IMR-90 (cell line): Measurements from ENCODE around the gene GNAI2. TPM values are rescaled to one million over a fixed set of nuclear protein-coding genes. Genes with fewer than 3 reads are reported as not detected.

Experiments used
- ATAC-seq: fragments of 200-7000 bp; cut with Tn5 transposase; 2 replicates; pipeline ENCODE4 v1.9.1; 2020; ENCODE audit warnings: low read depth, mild to moderate bottlenecking, moderate library complexity
- BruUV-seq: library from RNA; stranded (reverse); fragments of 400-500 nt; replicated peaks from 2 replicates; lab custom pipeline; 2021; lab: Mats Ljungman, UMichigan
- CTCF ChIA-PET: fragments of 300-600 bp; formaldehyde crosslinking; extraction: SDS; loops from one replicate; lab custom pipeline; 2021; ENCODE audit warnings: antibody characterized with exemption; lab: Yijun Ruan, JAX
- POLR2A ChIA-PET: fragments of 300-600 bp; sonication (Branson Sonifier 250); formaldehyde crosslinking; loops from one replicate; lab custom pipeline; 2022; ENCODE audit warnings: antibody characterized with exemption; ENCODE audit not compliant: unreplicated experiment; lab: Charles Lee
- DNase-seq: peaks from one replicate; pipeline ENCODE4 v3.0.0; 2013
- H2AFZ ChIP-seq: replicated peaks from 2 replicates; pipeline ENCODE3; 2013; ENCODE audit warnings: low read length, mild to moderate bottlenecking; ENCODE audit not compliant: poor library complexity
- H2AK5ac ChIP-seq: 2 replicates; pipeline ENCODE4 v1.6.1; 2013; ENCODE audit warnings: low read depth, low read length, inconsistent platforms
- H2AK9ac ChIP-seq: replicated peaks from 2 replicates; pipeline ENCODE3; 2013; ENCODE audit warnings: mild to moderate bottlenecking, low read depth, low read length, moderate library complexity; ENCODE audit not compliant: poor library complexity
- H2BK120ac ChIP-seq: 2 replicates; pipeline ENCODE4 v1.6.1; 2013; ENCODE audit warnings: low read depth, low read length, inconsistent platforms
- H2BK15ac ChIP-seq: 3 replicates; pipeline ENCODE4 v1.6.1; 2013; ENCODE audit warnings: low read depth, low read length, inconsistent platforms
- H2BK20ac ChIP-seq: 2 replicates; pipeline ENCODE4 v1.6.1; 2013; ENCODE audit warnings: low read depth, mild to moderate bottlenecking, inconsistent platforms, low read length, moderate library complexity
- H2BK5ac ChIP-seq: 2 replicates; pipeline ENCODE4 v1.6.1; 2013; ENCODE audit warnings: mild to moderate bottlenecking, low read depth, low read length, inconsistent platforms; ENCODE audit not compliant: poor library complexity, severe bottlenecking
- H3K14ac ChIP-seq: replicated peaks from 2 replicates; pipeline ENCODE4 v1.6.1; 2013; ENCODE audit warnings: low read depth, low read length, inconsistent platforms
- H3K18ac ChIP-seq: 2 replicates; pipeline ENCODE4 v1.6.1; 2013; ENCODE audit warnings: low read depth, low read length, control low read depth
- H3K23ac ChIP-seq: 2 replicates; pipeline ENCODE4 v1.6.1; 2013; ENCODE audit warnings: low read depth, low read length, inconsistent platforms
- H3K27ac ChIP-seq: 2 replicates; pipeline ENCODE4 v1.5.1; 2013; ENCODE audit warnings: mild to moderate bottlenecking, control low read depth, low read length; ENCODE audit not compliant: insufficient read depth
- H3K27me3 ChIP-seq: 2 replicates; pipeline ENCODE4 v1.6.1; 2013; ENCODE audit warnings: low read length; ENCODE audit not compliant: control insufficient read depth, insufficient read depth
- H3K36me3 ChIP-seq: 2 replicates; pipeline ENCODE4 v1.6.1; 2013; ENCODE audit warnings: low read length, mixed read lengths; ENCODE audit not compliant: control insufficient read depth, insufficient read depth
- H3K4ac ChIP-seq: 2 replicates; pipeline ENCODE4 v1.6.1; 2013; ENCODE audit warnings: low read depth, low read length, inconsistent platforms
- H3K4me1 ChIP-seq: 2 replicates; pipeline ENCODE4 v1.6.1; 2013; ENCODE audit warnings: low read length, mixed read lengths; ENCODE audit not compliant: control insufficient read depth, insufficient read depth
- H3K4me2 ChIP-seq: 2 replicates; pipeline ENCODE4 v1.6.1; 2013; ENCODE audit warnings: low read depth, mild to moderate bottlenecking, control low read depth, low read length, moderate library complexity
- H3K4me3 ChIP-seq: 2 replicates; pipeline ENCODE4 v1.5.1; 2013; ENCODE audit warnings: low read depth, mild to moderate bottlenecking, control low read depth, low read length, moderate library complexity; ENCODE audit not compliant: insufficient read depth
- H3K56ac ChIP-seq: 2 replicates; pipeline ENCODE4 v1.6.1; 2013; ENCODE audit warnings: low read length, inconsistent platforms; ENCODE audit not compliant: insufficient read depth; ENCODE audit errors: extremely low read depth
- H3K79me1 ChIP-seq, 2 experiments: 2 replicates each; pipeline ENCODE4 v1.6.1; 2013; ENCODE audit warnings: low read length in 2 of 2, inconsistent platforms in 1 of 2, low read depth in 1 of 2
- H3K9ac ChIP-seq: 2 replicates; pipeline ENCODE4 v1.6.1; 2013; ENCODE audit warnings: low read depth, low read length, control low read depth
- H3K9me1 ChIP-seq: 2 replicates; pipeline ENCODE4 v1.6.1; 2013; ENCODE audit warnings: low read length, inconsistent platforms; ENCODE audit not compliant: insufficient read depth
- H3K9me3 ChIP-seq: 2 replicates; pipeline ENCODE4 v1.6.1; 2013; ENCODE audit warnings: low read length; ENCODE audit not compliant: control insufficient read depth, insufficient read depth
- H4K20me1 ChIP-seq: 2 replicates; pipeline ENCODE4 v1.6.1; 2013; ENCODE audit warnings: low read length, inconsistent platforms; ENCODE audit not compliant: insufficient read depth
- H4K5ac ChIP-seq: 2 replicates; pipeline ENCODE4 v1.6.1; 2013; ENCODE audit warnings: mild to moderate bottlenecking, low read depth, low read length, control low read depth
- H4K8ac ChIP-seq, 2 experiments: 2 replicates each; pipeline ENCODE4 v1.6.1; 2013; ENCODE audit warnings: low read depth in 2 of 2, low read length in 2 of 2, control low read depth in 1 of 2, inconsistent platforms in 1 of 2
- H4K91ac ChIP-seq: 2 replicates; pipeline ENCODE4 v1.6.1; 2013; ENCODE audit warnings: low read depth, low read length, inconsistent platforms; ENCODE audit not compliant: insufficient read depth
- BHLHE40 ChIP-seq: fragments of 150-350 bp; IDR thresholded peaks from 2 replicates; pipeline ENCODE4 v1.6.1; 2016; ENCODE audit warnings: mild to moderate bottlenecking, low read depth, low read length
- CEBPB ChIP-seq: IDR thresholded peaks from 2 replicates; pipeline ENCODE4 v1.6.1; 2012; ENCODE audit warnings: low read depth, low read length, improper control_type of control experiment
- CTCF ChIP-seq: conservative IDR thresholded peaks from 2 replicates; pipeline ENCODE4 v1.5.1; 2012; ENCODE audit warnings: mild to moderate bottlenecking, low read depth, low read length, improper control_type of control experiment
- ELK1 ChIP-seq: fragments of 150-350 bp; IDR thresholded peaks from 2 replicates; pipeline ENCODE4 v1.6.1; 2016; ENCODE audit warnings: low read depth, mild to moderate bottlenecking, low read length, moderate library complexity, borderline replicate concordance
- FOS ChIP-seq: fragments of 150-350 bp; IDR thresholded peaks from 2 replicates; pipeline ENCODE4 v1.6.1; 2016; ENCODE audit warnings: low read depth, low read length
- MAFK ChIP-seq: IDR thresholded peaks from 2 replicates; pipeline ENCODE4 v1.6.1; 2012; ENCODE audit warnings: low read depth, low read length, improper control_type of control experiment
- MXI1 ChIP-seq: IDR thresholded peaks from 2 replicates; pipeline ENCODE4 v1.6.1; 2012; ENCODE audit warnings: low read depth, mild to moderate bottlenecking, low read length, moderate library complexity, borderline replicate concordance
- NFE2L2 ChIP-seq: fragments of 150-350 bp; IDR thresholded peaks from 2 replicates; pipeline ENCODE4 v1.6.1; 2016; ENCODE audit warnings: low read depth, mild to moderate bottlenecking, low read length
- RAD21 ChIP-seq: IDR thresholded peaks from 2 replicates; pipeline ENCODE4 v1.6.1; 2012; ENCODE audit warnings: low read length, improper control_type of control experiment
- RCOR1 ChIP-seq: IDR thresholded peaks from 2 replicates; pipeline ENCODE4 v1.6.1; 2012; ENCODE audit warnings: mild to moderate bottlenecking, low read length, improper control_type of control experiment; ENCODE audit not compliant: insufficient replicate concordance
- RFX5 ChIP-seq: IDR thresholded peaks from 2 replicates; pipeline ENCODE4 v1.8.0; 2012; ENCODE audit warnings: low read depth, mild to moderate bottlenecking, low read length, moderate library complexity
- SMC3 ChIP-seq: fragments of 150-350 bp; IDR thresholded peaks from 2 replicates; pipeline ENCODE4 v1.6.1; 2016; ENCODE audit warnings: low read depth, mild to moderate bottlenecking, antibody characterized with exemption, low read length, moderate library complexity
- WGBS, 2 experiments: methylation state at CpG; one replicate each; pipeline versions ENCODE4 v1.1.5 to v1.1.7; 2013; ENCODE audit warnings: missing lambda C conversion rate in 2 of 2; ENCODE audit not compliant: insufficient read length in 1 of 2; ENCODE audit errors: extremely low coverage in 2 of 2; 5-methylcytosine and 5-hydroxymethylcytosine counted together
- dilution Hi-C: fragments of 300-500 bp; cut with HindIII; formaldehyde crosslinking; loops from one replicate; pipeline ENCODE4 v1.14.3; 2018; ENCODE audit warnings: low sequenced_read_pairs; ENCODE audit not compliant: unreplicated experiment
- in situ Hi-C: fragments of 300-500 bp; cut with MboI; formaldehyde crosslinking; loops from 3 replicates; pipeline ENCODE4 v1.14.3; 2019; ENCODE audit warnings: low sequenced_read_pairs, inconsistent platforms, mixed read lengths
- intact Hi-C: fragments of 100-400 bp; cut with micrococcal nuclease; formaldehyde crosslinking; loops from 2 replicates; pipeline ENCODE4 v1.10.0; 2022
- polyA plus RNA-seq, 3 experiments: library from polyadenylated mRNA; depleted of rRNA; stranded (reverse); fragments of >200 nt; gene quantifications; 2 replicates each; pipeline ENCODE4 v1.2.3, GENCODE V29; 2012; ENCODE audit warnings: low replicate concordance in 1 of 3
- total RNA-seq: library from RNA; depleted of rRNA; stranded (reverse); fragments of >200 nt; gene quantifications from 2 replicates; pipeline ENCODE4 v1.2.3, GENCODE V29; 2012
- TF ChIP-seq, protein P1 (sequence below): fragments of 150-350 bp; IDR thresholded peaks from 2 replicates; pipeline ENCODE4 v1.6.1; 2017; ENCODE audit warnings: mild to moderate bottlenecking, antibody characterized with exemption, low read length, low read depth

The GNAI2 gene
- total and polyA plus RNA-seq, 2 of the 4 experiments (the other 2 are of a cell fraction) = 867 to 1,079 TPM

GRCh38 chr3:50246517-50246954, 10.5 kb downstream of the GNAI2 start:
- Histone ChIP-seq H4K8ac (peak overlapping the region; percentile 70 to 98), H3K4me3 (no peak overlapping the region), H2AK5ac (peak overlapping the region; percentile 97), H3K14ac (peak overlapping the region; percentile 74), H2AFZ (peak overlapping the region; percentile 86), H3K9me1 (peaks cover 15% of the 10 kb centered on the region), H3K9ac (peak overlapping the region; percentile 13), H2BK5ac (peak overlapping the region; percentile 81), H3K36me3 (peaks cover 22% of the 10 kb centered on the region), H3K56ac (peak overlapping the region; percentile 1; the same call in 1 of the 2 replicates), H2BK120ac (peak overlapping the region; percentile 13; the same call in 1 of the 2 replicates), H2BK20ac (no peak overlapping the region), H3K79me1 (peaks cover 9 to 89% of the 10 kb centered on the region in 2 experiments), H3K18ac (no peak overlapping the region), H3K4me1 (peaks cover 66% of the 10 kb centered on the region), H3K4me2 (peak overlapping the region; percentile 53), H3K27me3 (no peaks in the 10 kb centered on the region), H4K20me1 (peaks cover 86% of the 10 kb centered on the region), H2BK15ac (peak overlapping the region; percentile 14; the same call in 1 of the 3 replicates), H4K91ac (peak overlapping the region; percentile 76), H3K23ac (peak overlapping the region; percentile 57; the same call in 1 of the 2 replicates), H3K27ac (peak overlapping the region; percentile 72), H2AK9ac (peak overlapping the region; percentile 98), H3K4ac (peak overlapping the region; percentile 89), H3K9me3 (no peaks in the 10 kb centered on the region), H4K5ac (peak overlapping the region; percentile 56)
- dilution Hi-C loops (no loop called here), intact Hi-C loops (loop anchor here (1.0 kb wide), 1 partner anchor 19 kb away; no protein-coding TSS in a partner anchor), in situ Hi-C loops (no loop called here)
- DNase-seq (peak; percentile 92), ATAC-seq (peak; percentile 55)
- TF ChIP-seq RAD21 (no peak), ELK1 (no peak), SMC3 (no peak), CTCF (no peak), CEBPB (no peak), MAFK (peak; percentile 59), BHLHE40 (no peak), RFX5 (no peak), MXI1 (peak; percentile 65), RCOR1 (no peak), NFE2L2 (no peak), FOS (no peak)
- TF ChIP-seq, protein P1, sequence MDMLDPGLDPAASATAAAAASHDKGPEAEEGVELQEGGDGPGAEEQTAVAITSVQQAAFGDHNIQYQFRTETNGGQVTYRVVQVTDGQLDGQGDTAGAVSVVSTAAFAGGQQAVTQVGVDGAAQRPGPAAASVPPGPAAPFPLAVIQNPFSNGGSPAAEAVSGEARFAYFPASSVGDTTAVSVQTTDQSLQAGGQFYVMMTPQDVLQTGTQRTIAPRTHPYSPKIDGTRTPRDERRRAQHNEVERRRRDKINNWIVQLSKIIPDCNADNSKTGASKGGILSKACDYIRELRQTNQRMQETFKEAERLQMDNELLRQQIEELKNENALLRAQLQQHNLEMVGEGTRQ = peak; percentile 63
- 50% methylated on average over 2 of the region's 10 CpGs; no CpG with 5 or more reads in 1 of the 2 experiments for WGBS, 2 experiments
- ChIA-PET CTCF (interaction anchor here (0.6 to 1.1 kb wide), 10 partner anchors 9 to 135 kb away, joined by 3 to 8 read pairs (median 5); partner anchors contain the start of genes GNAI2 and SEMA3B), POLR2A (interaction anchor here (0.6 to 1.0 kb wide), 2 partner anchors 11 to 65 kb away, joined by 3 to 6 read pairs; partner anchors contain the start of gene GNAI2)
- BruUV-seq = no TSS peak
